CMK (cell line): ENCODE measurements around the gene HMGXB3.

Experiments used
- DNase-seq: peaks from one replicate; pipeline ENCODE4 v3.0.0-alpha.2; 2010; ENCODE audit warnings: low read depth

HMGXB3 gene

GRCh38 chr5:149990518-149991376, 9.8 kb upstream of the HMGXB3 start:
- DNase-seq = no peak

- no peak for DNase-seq
These were observed 7.1 kb upstream of the HMGXB3 start for GRCh38 chr5:149993471-149993870.

DNA sequence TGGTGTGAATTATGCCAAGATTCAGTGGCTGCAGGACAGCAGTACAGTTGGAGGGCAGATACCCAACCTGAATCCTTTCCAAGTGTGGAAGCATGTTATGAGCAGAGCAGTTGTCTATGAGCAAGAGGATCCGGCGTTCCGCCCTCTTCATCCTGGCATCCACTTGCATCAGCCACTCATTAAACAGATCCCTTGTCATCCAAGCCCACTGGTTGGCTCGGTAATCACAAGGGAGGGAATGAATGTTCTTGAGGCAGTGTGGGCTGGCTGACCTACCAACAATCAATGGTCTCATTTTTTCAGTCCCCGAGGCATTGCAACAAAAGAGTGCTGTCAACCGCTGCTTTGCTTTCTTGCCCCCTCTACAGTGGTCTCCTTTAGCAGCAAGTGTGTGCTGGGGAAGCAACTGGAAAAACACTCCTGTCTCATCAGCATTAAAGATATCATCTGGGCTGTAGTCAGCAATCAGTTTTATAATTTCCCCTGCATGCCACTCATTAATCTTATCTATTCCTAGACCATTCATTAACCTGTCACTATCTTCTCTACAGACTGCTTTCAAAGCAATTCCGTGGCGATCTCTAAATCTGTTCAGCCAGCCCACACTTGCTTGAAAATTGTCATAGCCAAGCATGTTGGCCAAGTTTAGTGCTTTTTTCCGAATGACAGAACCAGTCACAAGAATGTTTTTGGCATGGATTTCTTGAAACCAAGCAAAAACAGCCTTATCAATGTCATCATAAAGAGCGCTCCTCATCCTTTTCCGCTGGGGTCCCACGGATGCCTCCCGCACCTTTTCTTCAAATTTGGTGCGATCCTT, 4.9 kb upstream of the HMGXB3 start:
- no peak for DNase-seq

DNA sequence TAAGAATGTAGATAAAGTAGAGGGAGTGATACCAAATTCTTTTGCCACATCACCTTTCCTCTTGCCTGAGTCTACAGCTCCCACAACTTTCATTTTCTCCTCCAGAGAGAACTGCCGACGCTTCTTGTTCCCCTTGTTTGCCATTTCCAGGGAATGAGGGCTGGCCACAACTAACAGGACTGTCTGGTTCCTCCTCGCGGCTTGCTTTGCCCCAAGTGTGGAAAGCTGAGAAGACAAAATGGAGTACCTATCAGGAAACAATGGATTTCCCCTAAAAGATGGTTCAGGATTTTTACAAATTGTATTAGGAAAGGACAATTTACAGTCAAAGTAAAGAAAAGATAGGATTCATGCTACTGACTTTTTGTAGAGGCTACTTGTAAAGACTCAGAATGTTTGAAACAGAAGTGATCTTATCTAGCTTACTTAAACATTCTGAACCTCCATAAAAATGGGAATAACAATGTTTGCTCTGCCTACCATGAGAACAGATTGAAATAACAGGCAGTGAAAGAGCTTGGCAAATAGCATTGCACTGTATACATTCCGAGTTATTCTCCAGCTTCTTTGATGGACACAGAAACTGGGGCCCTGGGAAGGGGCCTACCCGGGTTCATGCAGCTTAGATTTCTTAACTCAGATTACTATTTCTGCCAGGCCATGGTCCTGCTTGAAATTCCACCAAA, 4.2 kb upstream of the HMGXB3 start:
- DNase-seq = no peak

GRCh38 chr5:149998281-149998680, 2.3 kb upstream of the HMGXB3 start:
- DNase-seq = no peak

GRCh38 chr5:149999359-149999758, 1.2 kb upstream of the HMGXB3 start:
- DNase-seq = no peak

DNA sequence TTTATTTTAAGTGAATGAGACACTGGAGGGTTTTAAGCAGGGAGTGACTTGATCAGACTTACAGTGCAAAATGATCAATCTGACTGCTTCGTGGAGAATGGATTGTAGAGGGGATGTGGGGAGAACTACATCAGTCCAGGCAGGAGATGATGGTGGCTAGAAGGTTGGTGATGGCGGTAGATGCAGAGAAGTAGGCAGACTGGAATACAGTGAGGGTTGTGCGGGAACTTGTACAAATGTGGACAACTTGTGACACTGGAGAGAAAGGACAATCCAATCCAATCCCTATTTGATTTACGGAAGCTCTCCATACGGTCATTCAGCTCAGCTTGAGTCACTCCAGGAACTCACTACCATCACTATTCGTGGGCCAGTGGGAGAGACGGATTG, 678 bp upstream of the HMGXB3 start:
- DNase-seq = no peak

DNA sequence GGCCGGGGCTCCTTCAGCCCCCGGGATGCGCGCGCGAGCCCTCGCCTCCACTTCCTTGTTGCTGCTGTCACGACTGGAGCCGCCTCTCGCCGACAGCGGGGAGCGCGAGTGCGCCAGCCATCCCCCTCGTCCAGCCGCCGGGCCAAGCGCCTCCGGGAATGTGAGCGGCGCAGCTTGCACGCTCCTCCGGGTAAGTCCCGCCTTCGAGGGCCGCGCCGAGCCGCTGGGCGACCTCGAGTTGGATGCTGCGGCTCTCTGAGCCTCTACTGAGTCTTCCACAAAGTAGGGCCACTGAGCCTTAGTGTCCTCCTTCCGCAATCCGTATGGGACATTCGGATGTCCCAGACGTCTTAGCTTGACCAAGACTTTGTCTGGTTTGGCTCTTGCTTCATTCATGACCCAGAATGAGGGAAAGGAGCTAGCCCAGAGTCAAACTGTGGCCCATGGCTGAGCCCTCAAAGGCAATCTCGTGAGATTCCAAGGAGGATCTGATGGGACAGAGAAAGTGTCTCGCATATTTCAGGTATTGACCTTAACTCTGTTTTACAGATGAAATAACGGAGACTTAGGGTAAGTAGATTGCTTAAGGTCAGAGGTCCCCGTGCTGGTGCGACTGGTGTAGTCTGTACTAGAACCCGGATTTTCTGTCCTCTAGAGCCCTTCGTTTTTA, 586 bp downstream of the HMGXB3 start:
- DNase-seq = no peak

DNA sequence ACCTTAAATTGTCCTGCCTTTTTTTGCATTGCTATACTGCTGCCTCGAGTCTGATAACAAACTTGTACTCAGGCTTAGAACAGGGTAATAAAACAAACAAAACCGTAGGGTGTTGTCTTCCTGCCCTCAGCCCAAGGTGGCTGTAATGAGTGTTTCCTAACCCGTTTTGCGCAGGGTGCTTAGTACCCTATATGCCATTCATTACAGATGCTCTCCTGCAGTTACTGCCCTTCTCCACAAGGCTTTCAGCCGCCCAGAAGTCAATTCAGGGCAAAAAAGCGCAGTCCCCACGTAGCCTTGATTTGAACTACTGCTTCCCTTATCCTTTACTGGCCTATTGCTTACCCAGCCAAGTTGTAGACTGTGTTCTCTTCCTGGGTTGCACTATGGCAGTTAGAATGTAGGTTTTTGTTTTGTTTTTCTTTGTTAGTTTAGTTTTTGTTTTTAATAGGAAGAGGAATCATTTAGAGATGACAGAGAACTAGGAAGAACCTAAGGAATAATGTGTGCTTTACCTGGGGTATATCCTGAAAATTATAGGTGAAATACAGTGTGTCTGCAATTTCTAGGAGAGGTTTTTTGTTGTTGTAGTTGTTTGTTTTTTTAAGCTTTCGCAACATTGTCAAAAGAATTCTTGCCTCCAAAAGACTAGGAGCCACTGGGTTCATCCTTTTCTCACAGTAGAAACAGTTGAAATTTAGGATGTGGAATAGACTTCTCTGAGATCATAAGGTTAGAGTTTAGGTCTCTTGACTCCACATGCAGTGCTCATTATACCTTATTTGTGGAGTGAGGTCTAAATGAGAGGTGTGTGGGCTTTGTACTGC, 1.3 kb downstream of the HMGXB3 start:
- DNase-seq = no peak

DNA sequence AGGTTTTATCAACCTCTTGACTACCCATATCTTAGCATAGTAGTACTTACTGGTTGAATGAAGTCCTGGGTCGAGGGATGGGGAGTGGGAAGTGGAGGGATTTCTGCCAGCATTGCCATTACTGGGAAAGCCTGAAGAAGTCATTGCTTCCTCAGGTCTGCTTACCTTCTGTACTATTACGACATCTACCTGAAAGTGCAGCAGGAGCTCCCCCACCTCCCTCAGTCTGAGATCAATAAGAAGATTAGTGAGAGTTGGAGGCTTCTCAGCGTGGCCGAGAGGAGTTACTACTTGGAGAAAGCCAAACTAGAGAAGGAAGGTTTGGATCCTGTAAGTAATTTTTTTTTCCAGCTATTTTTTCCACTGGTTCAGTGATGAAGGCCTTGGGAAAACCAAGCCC, 5.8 kb downstream of the HMGXB3 start:
- no peak for DNase-seq

DNA sequence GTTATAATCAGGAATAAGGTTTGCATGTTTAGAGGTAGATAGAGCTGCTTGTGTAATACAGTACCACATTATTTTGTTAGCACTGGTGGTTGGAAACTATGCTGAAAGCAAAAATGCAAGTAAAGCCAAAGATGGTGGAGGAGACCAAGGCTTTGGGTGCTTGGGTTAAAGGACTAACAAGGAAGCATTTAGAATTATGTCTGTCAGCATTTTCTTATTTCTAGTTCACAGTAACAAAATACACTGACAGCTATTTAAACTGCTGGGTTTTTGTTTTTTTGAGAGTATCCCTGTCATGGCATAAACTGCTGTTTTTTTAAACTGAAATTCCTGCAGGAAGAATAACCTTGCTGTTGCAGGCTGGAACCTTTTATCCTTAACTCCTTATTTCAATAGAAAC, 6.5 kb downstream of the HMGXB3 start:
- no peak for DNase-seq

DNA sequence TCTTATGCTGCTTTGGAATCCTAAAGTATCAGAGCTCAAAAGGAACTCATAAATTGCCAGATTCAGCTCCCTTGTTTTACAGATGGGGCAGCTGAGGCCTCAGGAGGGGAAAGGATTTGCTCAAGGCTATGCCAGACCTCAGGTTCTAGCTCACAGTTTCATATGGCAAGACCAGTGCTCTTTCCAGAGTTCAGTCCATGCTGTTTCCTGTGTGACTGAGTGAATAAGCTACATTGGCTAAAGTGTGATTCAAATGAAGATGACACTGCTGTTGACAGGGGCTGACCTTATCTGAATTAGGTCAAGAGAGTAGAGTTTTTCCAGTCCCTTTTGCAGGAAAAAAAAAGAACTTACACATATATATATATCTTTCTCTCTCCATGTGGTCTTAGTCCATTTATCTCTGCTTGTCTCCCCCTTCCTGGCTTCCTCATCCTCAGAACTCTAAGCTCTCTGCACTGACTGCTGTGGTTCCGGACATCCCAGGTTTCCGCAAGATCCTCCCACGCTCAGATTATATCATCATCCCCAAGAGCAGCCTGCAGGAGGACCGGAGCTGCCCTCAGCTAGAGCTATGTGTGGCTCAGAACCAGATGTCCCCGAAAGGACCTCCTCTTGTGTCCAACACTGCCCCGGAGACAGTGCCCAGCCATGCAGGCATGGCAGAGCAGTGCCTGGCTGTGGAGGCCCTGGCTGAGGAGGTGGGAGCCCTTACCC, 9.3 kb downstream of the HMGXB3 start:
- DNase-seq = peak; percentile 76

GRCh38 chr5:150013931-150014330, 13.4 kb downstream of the HMGXB3 start:
- DNase-seq = no peak

DNA sequence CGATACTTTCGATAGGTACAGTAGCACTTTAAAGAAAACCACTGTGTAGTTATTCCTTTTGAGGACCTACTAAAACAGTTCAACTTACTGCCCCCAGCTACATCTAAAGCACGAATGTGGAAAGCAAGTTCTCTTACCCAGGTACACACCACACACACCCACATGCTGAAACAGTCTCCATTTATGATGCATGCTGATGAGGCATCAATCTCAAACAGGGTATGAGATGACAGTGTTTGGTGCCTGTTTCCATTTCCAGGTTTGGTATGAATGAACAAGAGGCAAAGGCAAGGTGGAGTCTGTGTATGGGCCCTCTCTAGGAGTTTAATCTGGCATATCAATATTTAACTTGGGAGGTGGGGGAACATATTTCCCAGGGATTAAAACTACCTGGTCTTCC, 13.9 kb downstream of the HMGXB3 start:
- no peak for DNase-seq

DNA sequence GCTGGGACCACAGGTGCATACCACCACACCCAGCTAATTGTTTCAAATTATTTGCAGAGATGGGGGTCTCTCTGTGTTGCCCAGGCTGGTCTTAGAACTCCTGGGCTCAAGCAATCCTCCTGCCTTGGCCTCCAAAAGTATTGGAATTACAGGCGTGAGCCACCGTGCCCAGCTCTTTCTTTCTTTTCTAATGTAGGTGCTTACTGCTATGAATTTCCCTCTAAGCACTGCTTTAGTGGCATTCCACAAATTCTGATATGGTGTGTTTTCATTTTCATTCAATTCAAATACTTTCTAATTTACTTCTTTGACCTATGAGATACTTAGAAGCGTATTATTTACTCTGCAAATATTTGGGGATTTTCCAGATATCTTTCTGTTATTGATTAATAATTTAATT, 14.9 kb downstream of the HMGXB3 start:
- DNase-seq = no peak

GRCh38 chr5:150016537-150016936, 16.0 kb downstream of the HMGXB3 start:
- no peak for DNase-seq

DNA sequence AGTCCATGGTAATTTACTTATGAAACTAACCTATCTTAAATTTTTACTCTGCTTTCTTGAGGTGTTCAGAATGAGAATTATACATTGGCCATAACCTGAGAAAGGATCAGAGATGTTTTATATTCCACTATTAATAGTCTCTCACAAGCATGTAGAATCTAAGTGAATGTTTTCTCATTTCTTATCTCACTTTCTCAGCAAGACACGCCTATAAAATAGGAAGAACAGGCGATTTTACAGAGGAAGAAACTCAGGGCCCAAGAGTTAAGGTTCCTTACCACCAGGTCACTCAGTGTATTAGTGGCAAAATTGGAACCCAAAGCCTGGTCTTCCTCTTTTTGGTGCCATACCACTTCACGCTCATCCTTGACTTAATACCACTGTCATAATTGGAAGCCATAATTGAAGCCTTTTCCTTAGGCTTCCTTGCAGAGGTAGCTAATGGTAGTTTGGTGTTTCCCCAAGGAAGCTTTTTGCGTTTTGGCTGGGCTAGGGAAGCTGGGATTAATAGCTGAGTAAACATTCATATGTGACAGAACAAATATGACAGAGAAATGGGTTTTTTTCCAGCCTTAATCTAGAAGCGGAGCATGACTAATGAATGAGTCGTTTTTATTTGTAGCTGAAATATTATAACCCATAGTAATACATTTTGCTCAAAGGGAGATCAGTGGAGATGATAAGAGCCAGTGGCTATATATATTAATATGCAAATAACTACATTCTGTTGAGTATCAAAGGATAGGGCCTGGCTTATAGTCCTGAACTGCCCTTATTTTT, 16.9 kb downstream of the HMGXB3 start:
- DNase-seq = no peak

- DNase-seq = no peak
These were observed 19.7 kb downstream of the HMGXB3 start for GRCh38 chr5:150020249-150020648.

DNA sequence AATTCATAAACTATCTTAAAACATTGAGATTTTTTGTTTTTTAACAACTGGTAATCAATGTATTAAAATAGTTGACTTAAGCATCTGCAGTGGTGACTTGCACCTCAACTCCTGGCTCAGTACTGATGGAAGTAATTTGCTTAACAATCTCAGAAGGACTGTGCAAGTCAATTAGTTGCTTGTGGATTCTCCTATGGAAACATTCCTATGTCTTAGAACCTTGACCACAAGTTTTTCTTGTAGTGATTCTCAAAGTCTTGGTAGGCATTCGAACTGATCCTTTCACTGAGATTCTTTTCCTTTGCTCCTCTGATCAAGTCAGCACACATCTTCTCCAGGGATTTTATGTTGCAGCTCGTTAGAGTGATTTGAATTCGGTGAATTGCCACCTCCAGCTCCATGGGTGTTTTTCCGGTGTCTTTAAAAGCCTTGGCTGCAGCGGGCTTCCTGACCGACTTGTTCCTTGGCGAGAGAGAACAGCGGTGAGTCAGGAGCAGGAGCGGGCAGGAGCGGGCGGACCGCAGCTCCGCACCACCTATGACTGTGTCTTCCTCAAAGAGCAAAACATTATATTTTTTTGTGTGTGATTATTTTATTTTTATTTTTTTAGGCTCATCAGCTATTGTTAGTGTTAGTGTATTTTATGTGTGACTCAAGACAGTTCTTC, 21.1 kb downstream of the HMGXB3 start:
- DNase-seq = no peak
